HEK293 (cell line): ENCODE data around the gene SOX2.

Experiments
- GLI4 ChIP-seq: fragments of 450-650 bp; formaldehyde crosslinking; IDR thresholded peaks from 2 replicates; pipeline ENCODE4 v1.5.1; 2016; ENCODE audit warnings: missing biosample characterization, missing genetic modification characterization
- GLIS2 ChIP-seq: fragments of 450-650 bp; formaldehyde crosslinking; IDR thresholded peaks from 2 replicates; pipeline ENCODE4 v1.5.1; 2016; ENCODE audit warnings: missing biosample characterization, missing genetic modification characterization
- HOXC10 ChIP-seq: sonication (generic); formaldehyde crosslinking; IDR thresholded peaks from 2 replicates; pipeline ENCODE4 v1.8.1; 2023; ENCODE audit warnings: mild to moderate bottlenecking, missing genetic modification reagents
- KLF7 ChIP-seq: fragments of 450-650 bp; formaldehyde crosslinking; IDR thresholded peaks from 2 replicates; pipeline ENCODE4 v1.5.1; 2016; ENCODE audit warnings: missing biosample characterization, missing genetic modification characterization, borderline replicate concordance
- MEIS1 ChIP-seq: sonication (generic); formaldehyde crosslinking; IDR thresholded peaks from 2 replicates; pipeline ENCODE4 v1.8.1; 2022; ENCODE audit warnings: missing genetic modification reagents, mild to moderate bottlenecking, borderline replicate concordance
- MZF1 ChIP-seq: fragments of 450-650 bp; formaldehyde crosslinking; IDR thresholded peaks from 2 replicates; pipeline ENCODE4 v1.5.1; 2017; ENCODE audit warnings: missing biosample characterization, missing genetic modification characterization, borderline replicate concordance
- OSR2 ChIP-seq: fragments of 450-650 bp; formaldehyde crosslinking; IDR thresholded peaks from 2 replicates; pipeline ENCODE4 v1.5.1; 2016; ENCODE audit warnings: missing biosample characterization, missing genetic modification characterization
- OVOL3 ChIP-seq: fragments of 450-650 bp; formaldehyde crosslinking; IDR thresholded peaks from 2 replicates; pipeline ENCODE4 v1.5.1; 2016; ENCODE audit warnings: missing biosample characterization, missing genetic modification characterization
- PBX3 ChIP-seq: sonication (generic); formaldehyde crosslinking; IDR thresholded peaks from 2 replicates; pipeline ENCODE4 v1.8.1; 2022; ENCODE audit warnings: mild to moderate bottlenecking, moderate library complexity, missing genetic modification reagents
- YY1 ChIP-seq: fragments of 450-650 bp; formaldehyde crosslinking; IDR thresholded peaks from 2 replicates; pipeline ENCODE4 v1.5.1; 2018; ENCODE audit warnings: missing biosample characterization, missing genetic modification characterization
- ZBTB21 ChIP-seq: fragments of 450-650 bp; formaldehyde crosslinking; IDR thresholded peaks from 2 replicates; pipeline ENCODE4 v1.5.1; 2017; ENCODE audit warnings: missing biosample characterization, missing genetic modification characterization
- ZEB2 ChIP-seq: fragments of 450-650 bp; formaldehyde crosslinking; IDR thresholded peaks from 2 replicates; pipeline ENCODE4 v1.5.1; 2016; ENCODE audit warnings: missing biosample characterization, missing genetic modification characterization
- ZNF155 ChIP-seq: fragments of 450-650 bp; formaldehyde crosslinking; IDR thresholded peaks from 2 replicates; pipeline ENCODE4 v1.5.1; 2016; ENCODE audit warnings: missing biosample characterization, missing genetic modification characterization
- ZNF184 ChIP-seq: fragments of 450-650 bp; IDR thresholded peaks from 2 replicates; pipeline ENCODE4 v1.5.1; 2018; ENCODE audit warnings: missing biosample characterization, mild to moderate bottlenecking, missing genetic modification characterization
- ZNF366 ChIP-seq: fragments of 450-650 bp; formaldehyde crosslinking; conservative IDR thresholded peaks from 2 replicates; pipeline ENCODE4 v1.5.1; 2016; ENCODE audit warnings: missing biosample characterization, missing genetic modification characterization
- ZNF37A ChIP-seq: fragments of 450-650 bp; IDR thresholded peaks from 2 replicates; pipeline ENCODE4 v1.5.1; 2018; ENCODE audit warnings: missing biosample characterization, missing genetic modification characterization
- ZNF404 ChIP-seq: fragments of 450-650 bp; formaldehyde crosslinking; IDR thresholded peaks from 2 replicates; pipeline ENCODE4 v1.5.1; 2017; ENCODE audit warnings: missing biosample characterization, missing genetic modification characterization
- ZNF518A ChIP-seq: fragments of 450-650 bp; formaldehyde crosslinking; conservative IDR thresholded peaks from 2 replicates; pipeline ENCODE4 v1.5.1; 2016; ENCODE audit warnings: low read depth, missing biosample characterization, missing genetic modification characterization
- ZNF529 ChIP-seq: fragments of 450-650 bp; formaldehyde crosslinking; IDR thresholded peaks from 2 replicates; pipeline ENCODE4 v1.5.1; 2017; ENCODE audit warnings: missing genetic modification characterization, missing biosample characterization; ENCODE audit not compliant: insufficient replicate concordance
- ZNF747 ChIP-seq: fragments of 450-650 bp; formaldehyde crosslinking; IDR thresholded peaks from 2 replicates; pipeline ENCODE4 v1.5.1; 2016; ENCODE audit warnings: missing biosample characterization, missing genetic modification characterization
- ZNF776 ChIP-seq: fragments of 450-650 bp; formaldehyde crosslinking; IDR thresholded peaks from 2 replicates; pipeline ENCODE4 v1.5.0; 2017; ENCODE audit warnings: missing biosample characterization, missing genetic modification characterization, borderline replicate concordance
- ZNF777 ChIP-seq: fragments of 450-650 bp; formaldehyde crosslinking; IDR thresholded peaks from 2 replicates; pipeline ENCODE4 v1.5.1; 2017; ENCODE audit warnings: missing biosample characterization, missing genetic modification characterization, borderline replicate concordance
- ZNF843 ChIP-seq: fragments of 450-650 bp; formaldehyde crosslinking; IDR thresholded peaks from 2 replicates; pipeline ENCODE4 v1.5.1; 2016; ENCODE audit warnings: missing biosample characterization, missing genetic modification characterization
- ZSCAN23 ChIP-seq: fragments of 450-650 bp; formaldehyde crosslinking; IDR thresholded peaks from 2 replicates; pipeline ENCODE4 v1.5.1; 2016; ENCODE audit warnings: missing biosample characterization, missing genetic modification characterization
- ZSCAN5A ChIP-seq: fragments of 450-650 bp; formaldehyde crosslinking; IDR thresholded peaks from 2 replicates; pipeline ENCODE4 v1.5.1; 2016; ENCODE audit warnings: missing biosample characterization, missing genetic modification characterization
- TF ChIP-seq, protein P1 (sequence below): fragments of 450-650 bp; formaldehyde crosslinking; IDR thresholded peaks from 2 replicates; pipeline ENCODE4 v1.5.1; 2016; ENCODE audit warnings: missing biosample characterization, missing genetic modification characterization
- TF ChIP-seq, protein P2 (sequence below): fragments of 450-650 bp; formaldehyde crosslinking; IDR thresholded peaks from 2 replicates; pipeline ENCODE4 v1.5.1; 2016; ENCODE audit warnings: missing biosample characterization, missing genetic modification characterization

SOX2 gene

GRCh38 chr3:181711325-181712135 lies at the start of gene SOX2 (continued):
- TF ChIP-seq MZF1 (tag by site-specific recombination) (0 out of 2 replicates have a peak, but pooled peaks have one; percentile 16), ZBTB21 (tag by site-specific recombination) (no peak), ZNF776 (no peak), GLI4 (no peak; the same call in 1 of the 2 replicates), ZNF518A (tag by site-specific recombination) (no peak), ZNF184 (tag by site-specific recombination) (no peak), ZNF37A (tag by site-specific recombination) (no peak), ZNF843 (tag by site-specific recombination) (no peak), MEIS1 (CRISPR knock-in tag) (no peak), PBX3 (CRISPR knock-in tag) (no peak), HOXC10 (CRISPR knock-in tag) (no peak), GLIS2 (tag by site-specific recombination) (peak; percentile 70), YY1 (no peak), ZEB2 (tag by site-specific recombination) (no peak; the same call in 1 of the 2 replicates), OSR2 (no peak), ZNF747 (no peak), ZNF529 (no peak), ZNF366 (tag by site-specific recombination) (peak; percentile 84), ZNF404 (tag by site-specific recombination) (no peak), OVOL3 (tag by site-specific recombination) (no peak), ZSCAN23 (no peak), ZSCAN5A (tag by site-specific recombination) (no peak), KLF7 (no peak), ZNF155 (tag by site-specific recombination) (no peak), ZNF777 (no peak)
- TF ChIP-seq, protein P1, sequence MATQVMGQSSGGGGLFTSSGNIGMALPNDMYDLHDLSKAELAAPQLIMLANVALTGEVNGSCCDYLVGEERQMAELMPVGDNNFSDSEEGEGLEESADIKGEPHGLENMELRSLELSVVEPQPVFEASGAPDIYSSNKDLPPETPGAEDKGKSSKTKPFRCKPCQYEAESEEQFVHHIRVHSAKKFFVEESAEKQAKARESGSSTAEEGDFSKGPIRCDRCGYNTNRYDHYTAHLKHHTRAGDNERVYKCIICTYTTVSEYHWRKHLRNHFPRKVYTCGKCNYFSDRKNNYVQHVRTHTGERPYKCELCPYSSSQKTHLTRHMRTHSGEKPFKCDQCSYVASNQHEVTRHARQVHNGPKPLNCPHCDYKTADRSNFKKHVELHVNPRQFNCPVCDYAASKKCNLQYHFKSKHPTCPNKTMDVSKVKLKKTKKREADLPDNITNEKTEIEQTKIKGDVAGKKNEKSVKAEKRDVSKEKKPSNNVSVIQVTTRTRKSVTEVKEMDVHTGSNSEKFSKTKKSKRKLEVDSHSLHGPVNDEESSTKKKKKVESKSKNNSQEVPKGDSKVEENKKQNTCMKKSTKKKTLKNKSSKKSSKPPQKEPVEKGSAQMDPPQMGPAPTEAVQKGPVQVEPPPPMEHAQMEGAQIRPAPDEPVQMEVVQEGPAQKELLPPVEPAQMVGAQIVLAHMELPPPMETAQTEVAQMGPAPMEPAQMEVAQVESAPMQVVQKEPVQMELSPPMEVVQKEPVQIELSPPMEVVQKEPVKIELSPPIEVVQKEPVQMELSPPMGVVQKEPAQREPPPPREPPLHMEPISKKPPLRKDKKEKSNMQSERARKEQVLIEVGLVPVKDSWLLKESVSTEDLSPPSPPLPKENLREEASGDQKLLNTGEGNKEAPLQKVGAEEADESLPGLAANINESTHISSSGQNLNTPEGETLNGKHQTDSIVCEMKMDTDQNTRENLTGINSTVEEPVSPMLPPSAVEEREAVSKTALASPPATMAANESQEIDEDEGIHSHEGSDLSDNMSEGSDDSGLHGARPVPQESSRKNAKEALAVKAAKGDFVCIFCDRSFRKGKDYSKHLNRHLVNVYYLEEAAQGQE (tag by site-specific recombination), result peak; percentile 74
- TF ChIP-seq, protein P2, sequence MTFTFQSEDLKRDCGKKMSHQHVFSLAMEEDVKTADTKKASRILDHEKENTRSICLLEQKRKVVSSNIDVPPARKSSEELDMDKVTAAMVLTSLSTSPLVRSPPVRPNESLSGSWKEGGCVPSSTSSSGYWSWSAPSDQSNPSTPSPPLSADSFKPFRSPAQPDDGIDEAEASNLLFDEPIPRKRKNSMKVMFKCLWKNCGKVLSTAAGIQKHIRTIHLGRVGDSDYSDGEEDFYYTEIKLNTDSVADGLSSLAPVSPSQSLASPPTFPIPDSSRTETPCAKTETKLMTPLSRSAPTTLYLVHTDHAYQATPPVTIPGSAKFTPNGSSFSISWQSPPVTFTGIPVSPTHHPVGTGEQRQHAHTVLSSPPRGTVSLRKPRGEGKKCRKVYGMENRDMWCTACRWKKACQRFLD, result no peak
